Urinary bladder (tissue), 4 donors: ENCODE data around the gene SPATA16. TPM values are rescaled to one million over a fixed set of nuclear protein-coding genes. Genes with fewer than 3 reads are reported as not detected.
"Not testable (repeated sequence)": the region's sequence is repeated elsewhere in the genome, so short reads cannot be mapped to it uniquely, and the experiment has no call there.

Experiments used
- DNase-seq: peaks from one replicate; pipeline ENCODE4 v3.0.0-alpha.2; 2015; ENCODE audit errors: extremely low spot score
- H3K27ac ChIP-seq: one replicate; pipeline ENCODE4 v1.5.1; 2013; ENCODE audit warnings: low read depth, mild to moderate bottlenecking, moderate library complexity
- H3K36me3 ChIP-seq: one replicate; pipeline ENCODE4 v1.6.1; 2013; ENCODE audit warnings: mild to moderate bottlenecking, moderate library complexity; ENCODE audit not compliant: insufficient read depth
- H3K4me1 ChIP-seq: one replicate; pipeline ENCODE4 v1.6.1; 2013; ENCODE audit warnings: mild to moderate bottlenecking, moderate library complexity; ENCODE audit not compliant: insufficient read depth
- H3K4me3 ChIP-seq: one replicate; pipeline ENCODE4 v1.5.1; 2013; ENCODE audit warnings: low read depth, low read length
- WGBS: extraction: QIAGEN DNeasy Blood & Tissue Kit; methylation state at CpG from one replicate; pipeline ENCODE4 v1.1.7; 2013; 5-methylcytosine and 5-hydroxymethylcytosine counted together
- polyA plus RNA-seq: library from polyadenylated mRNA; stranded (reverse); fragments of 200-250 nt; gene quantifications from one replicate; pipeline ENCODE4 v1.2.3, GENCODE V29; 2013
- total RNA-seq: library from RNA; depleted of rRNA; stranded (reverse); fragments of >200 nt; gene quantifications from one replicate; pipeline ENCODE4 v1.2.3, GENCODE V29; 2014
- donor health status: healthy with polysubstance abuse.
- donor health status: healthy.

The SPATA16 gene
- total and polyA plus RNA-seq, 2 donors: not detected

GRCh38 chr3:172981407-172981983, 159.5 kb downstream of the SPATA16 start:
- DNase-seq: no peak
- no peaks in the 10 kb centered on the region for H3K4me1 ChIP-seq
- H3K36me3 ChIP-seq: no peaks in the 10 kb centered on the region
- H3K4me3 ChIP-seq: no peak overlapping the region
- H3K27ac ChIP-seq: no peak overlapping the region
- 53% methylated on average over 3 of the region's 3 CpGs for WGBS

GRCh38 chr3:172980849-172981248, 160.2 kb downstream of the SPATA16 start:
- DNase-seq: no peak
- 73% methylated on average over 8 of the region's 8 CpGs for WGBS
- H3K4me1 ChIP-seq: no peaks in the 10 kb centered on the region
- no peak overlapping the region for H3K27ac ChIP-seq
- no peak overlapping the region for H3K4me3 ChIP-seq
- no peaks in the 10 kb centered on the region for H3K36me3 ChIP-seq

- Histone ChIP-seq H3K36me3 (no peaks in the 10 kb centered on the region), H3K4me3 (no peak overlapping the region), H3K4me1 (no peaks in the 10 kb centered on the region), H3K27ac (no peak overlapping the region)
- 52% methylated on average over 1 of the region's 1 CpG for WGBS
- no peak for DNase-seq
Observed at GRCh38 chr3:172977696-172978095, 163.3 kb downstream of the SPATA16 start.

- H3K4me1 ChIP-seq: no peaks in the 10 kb centered on the region
- H3K4me3 ChIP-seq: no peak overlapping the region
- no peak overlapping the region for H3K27ac ChIP-seq
- H3K36me3 ChIP-seq: no peaks in the 10 kb centered on the region
- no peak for DNase-seq
- 88% methylated on average over 3 of the region's 3 CpGs for WGBS
Observed at GRCh38 chr3:172974969-172975368, 166.1 kb downstream of the SPATA16 start.

GRCh38 chr3:172973799-172974198, 167.2 kb downstream of the SPATA16 start:
- Histone ChIP-seq H3K4me1 (no peaks in the 10 kb centered on the region), H3K4me3 (no peak overlapping the region)
- 71% methylated on average over 2 of the region's 2 CpGs for WGBS

GRCh38 chr3:172972717-172973116, 168.3 kb downstream of the SPATA16 start:
- Histone ChIP-seq H3K27ac (no peak overlapping the region), H3K4me3 (no peak overlapping the region), H3K4me1 (no peaks in the 10 kb centered on the region), H3K36me3 (no peaks in the 10 kb centered on the region)
- 81% methylated on average over 5 of the region's 5 CpGs for WGBS
- no peak for DNase-seq

More at GRCh38 chr3:172973799-172974198, 167.2 kb downstream of the SPATA16 start:
- no peak for DNase-seq
- Histone ChIP-seq H3K27ac (no peak overlapping the region), H3K36me3 (no peaks in the 10 kb centered on the region)

- Histone ChIP-seq H3K4me1 (no peaks in the 10 kb centered on the region), H3K27ac (no peak overlapping the region), H3K36me3 (no peaks in the 10 kb centered on the region), H3K4me3 (no peak overlapping the region)
- WGBS: 80% methylated on average over 1 of the region's 1 CpG
- DNase-seq: no peak
Observed at GRCh38 chr3:172972067-172972466, 169.0 kb downstream of the SPATA16 start.

- no peak for DNase-seq
- 65% methylated on average over 2 of the region's 2 CpGs for WGBS
- Histone ChIP-seq H3K4me3 (no peak overlapping the region), H3K4me1 (no peaks in the 10 kb centered on the region), H3K36me3 (no peaks in the 10 kb centered on the region), H3K27ac (no peak overlapping the region)
Observed at GRCh38 chr3:172968646-172969045, 172.4 kb downstream of the SPATA16 start.

- WGBS: 74% methylated on average over 2 of the region's 2 CpGs
- Histone ChIP-seq H3K4me3 (no peak overlapping the region), H3K36me3 (no peaks in the 10 kb centered on the region), H3K27ac (no peak overlapping the region), H3K4me1 (no peaks in the 10 kb centered on the region)
- no peak for DNase-seq
Observed at GRCh38 chr3:172965256-172965655, 175.8 kb downstream of the SPATA16 start.

GRCh38 chr3:172960626-172961182, 180.3 kb downstream of the SPATA16 start:
- not testable (repeated sequence) for H3K27ac ChIP-seq, DNase-seq, H3K36me3 ChIP-seq, H3K4me1 ChIP-seq, H3K4me3 ChIP-seq
- 76% methylated on average over 3 of the region's 3 CpGs for WGBS

- Histone ChIP-seq H3K36me3 (no peaks in the 10 kb centered on the region), H3K4me3 (no peak overlapping the region), H3K4me1 (no peaks in the 10 kb centered on the region), H3K27ac (no peak overlapping the region)
- no peak for DNase-seq
- WGBS: 93% methylated on average over 2 of the region's 2 CpGs
Observed at GRCh38 chr3:172958565-172958964, 182.5 kb downstream of the SPATA16 start.

GRCh38 chr3:172953571-172953970, 187.5 kb downstream of the SPATA16 start:
- no peaks in the 10 kb centered on the region for H3K36me3 ChIP-seq
- H3K4me1 ChIP-seq: no peaks in the 10 kb centered on the region
- no peak for DNase-seq
- WGBS: 65% methylated on average over 2 of the region's 2 CpGs
- H3K4me3 ChIP-seq: no peak overlapping the region
- H3K27ac ChIP-seq: no peak overlapping the region

- DNase-seq: no peak
- Histone ChIP-seq H3K4me3 (no peak overlapping the region), H3K27ac (no peak overlapping the region), H3K4me1 (no peaks in the 10 kb centered on the region), H3K36me3 (no peaks in the 10 kb centered on the region)
- WGBS: 48% methylated on average over 2 of the region's 2 CpGs
Observed at GRCh38 chr3:172951511-172951910, 189.5 kb downstream of the SPATA16 start.

GRCh38 chr3:172946061-172946460, 195.0 kb downstream of the SPATA16 start:
- Histone ChIP-seq H3K36me3 (no peaks in the 10 kb centered on the region), H3K4me1 (no peaks in the 10 kb centered on the region), H3K27ac (no peak overlapping the region), H3K4me3 (no peak overlapping the region)
- DNase-seq: no peak
- 86% methylated on average over 2 of the region's 2 CpGs for WGBS
